K562 (cell line): ENCODE data around the gene CACNG3.

Experiments used
- ATF7 ChIP-seq: fragments of 450-650 bp; IDR thresholded peaks from 2 replicates; pipeline ENCODE4 v1.7.1; 2014; ENCODE audit warnings: mild to moderate bottlenecking, moderate library complexity
- BRD9 ChIP-seq: fragments of 450-650 bp; IDR thresholded peaks from 2 replicates; pipeline ENCODE4 v1.6.1; 2018; ENCODE audit warnings: low read depth; ENCODE audit not compliant: partially characterized antibody
- CTCF ChIP-seq, 3 experiments: IDR thresholded peaks in 2 of 3; conservative IDR thresholded peaks in 1 of 3; 2 replicates each; pipeline ENCODE4 v1.5.1; 2011 to 2012; ENCODE audit warnings: low read length in 3 of 3, mild to moderate bottlenecking in 3 of 3, control low read depth in 2 of 3, improper control_type of control experiment in 1 of 3, inconsistent platforms in 1 of 3, low read depth in 1 of 3, mixed read lengths in 1 of 3, moderate library complexity in 1 of 3; ENCODE audit not compliant: insufficient read depth in 2 of 3
- DIDO1 ChIP-seq: fragments of 450-650 bp; IDR thresholded peaks from 2 replicates; pipeline ENCODE4 v1.6.1; 2016; ENCODE audit warnings: low read depth, missing biosample characterization, missing genetic modification characterization
- FOXA3 ChIP-seq, 2 experiments: fragments of 450-650 bp in 1 of 2; sonication (generic) in 1 of 2; formaldehyde crosslinking; IDR thresholded peaks in 1 of 2; conservative IDR thresholded peaks in 1 of 2; 2 replicates each; pipeline versions ENCODE4 v1.4.0 to v1.8.0; 2020 to 2022; ENCODE audit warnings: mild to moderate bottlenecking in 2 of 2, missing genetic modification reagents in 1 of 2
- HNRNPH1 ChIP-seq: fragments of 200-400 bp; formaldehyde crosslinking; optimal IDR thresholded peaks from 2 replicates; pipeline ENCODE3; 2017; ENCODE audit warnings: low read depth, mild to moderate bottlenecking, low read length, moderate library complexity
- PATZ1 ChIP-seq: fragments of 250-450 bp; sonication (Bioruptor Pico); IDR thresholded peaks from 2 replicates; pipeline ENCODE4 v1.5.0; 2020; ENCODE audit warnings: mild to moderate bottlenecking, borderline replicate concordance
- PCBP2 ChIP-seq: fragments of 200-400 bp; formaldehyde crosslinking; IDR thresholded peaks from 2 replicates; pipeline ENCODE4 v1.6.1; 2018; ENCODE audit warnings: low read length, low read depth, mild to moderate bottlenecking, moderate library complexity; ENCODE audit not compliant: poor library complexity, severe bottlenecking
- SMAD3 ChIP-seq: fragments of 450-650 bp; formaldehyde crosslinking; conservative IDR thresholded peaks from 2 replicates; pipeline ENCODE4 v1.4.0; 2020; ENCODE audit warnings: mild to moderate bottlenecking
- ZKSCAN3 ChIP-seq: fragments of 250-450 bp; sonication (Bioruptor Pico); IDR thresholded peaks from 2 replicates; pipeline ENCODE4 v1.4.0; 2020
- ZNF217 ChIP-seq: sonication (generic); formaldehyde crosslinking; IDR thresholded peaks from 2 replicates; pipeline ENCODE4 v1.8.0; 2022; ENCODE audit warnings: mild to moderate bottlenecking, missing genetic modification reagents

DNA sequence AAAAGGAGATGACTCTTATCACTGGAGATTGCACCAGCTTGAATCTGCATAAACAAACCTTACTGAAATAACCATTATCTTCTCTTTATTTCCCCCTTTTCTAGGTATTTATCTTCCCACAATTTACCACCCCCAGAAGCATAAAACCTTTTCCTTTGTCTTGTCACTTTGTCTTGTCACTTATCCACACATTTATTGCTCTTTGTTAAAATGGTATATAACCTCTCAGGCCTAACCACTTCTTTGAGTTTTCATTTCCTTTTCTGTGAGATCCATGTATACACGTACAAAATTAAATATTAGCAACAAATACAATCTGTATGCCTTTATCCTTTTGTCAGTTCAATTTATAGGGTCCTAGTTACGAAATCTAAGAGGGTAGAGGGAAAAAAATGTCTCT, 122.9 kb downstream of the CACNG3 start:
- TF ChIP-seq ATF7 (no peak), DIDO1 (tag) (no peak), ZKSCAN3 (no peak), BRD9 (no peak), CTCF (IDR thresholded peaks at IDR 0.05 in 2 of 3, conservative IDR thresholded peaks at IDR 0.05 in 1 of 3; ENCODE audit: insufficient read depth in 2 of 3, low read depth in 1 of 3, low read length in 3 of 3) (no peak), FOXA3 (CRISPR knock-in tag; conservative IDR thresholded peaks at IDR 0.05 in 1 of 2, IDR thresholded peaks at IDR 0.05 in 1 of 2) (no peak), SMAD3 (CRISPR knock-in tag) (no peak), ZNF217 (CRISPR knock-in tag) (no peak), HNRNPH1 (no peak), PCBP2 (no peak), PATZ1 (CRISPR knock-in tag) (no peak)
